Muscle of leg (tissue), 11 donors: ENCODE measurements around the gene IFNLR1. TPM values are rescaled to one million over a fixed set of nuclear protein-coding genes. Genes with fewer than 3 reads are reported as not detected.

Experiments
- DNase-seq: peaks from one replicate; pipeline ENCODE4 v3.0.0; 2013
- H3K27ac ChIP-seq: one replicate; pipeline ENCODE4 v1.5.1; 2013; ENCODE audit warnings: mild to moderate bottlenecking, low read length, control low read depth
- H3K27me3 ChIP-seq: one replicate; pipeline ENCODE4 v1.6.1; 2013; ENCODE audit warnings: low read length; ENCODE audit not compliant: control insufficient read depth, insufficient read depth
- H3K36me3 ChIP-seq: one replicate; pipeline ENCODE4 v1.6.1; 2013; ENCODE audit warnings: low read length; ENCODE audit not compliant: control insufficient read depth, insufficient read depth
- H3K4me1 ChIP-seq: one replicate; pipeline ENCODE4 v1.6.1; 2013; ENCODE audit warnings: low read length; ENCODE audit not compliant: control insufficient read depth, insufficient read depth
- H3K4me3 ChIP-seq: one replicate; pipeline ENCODE4 v1.5.1; 2013; ENCODE audit warnings: low read length, control low read depth
- H3K9me3 ChIP-seq: replicated peaks from 2 replicates; pipeline ENCODE4 v1.6.1; 2013; ENCODE audit warnings: low read depth, low read length; ENCODE audit not compliant: control insufficient read depth
- WGBS: methylation state at CpG from one replicate; pipeline ENCODE4 v1.1.5; 2013; ENCODE audit warnings: missing lambda C conversion rate; ENCODE audit not compliant: insufficient coverage; 5-methylcytosine and 5-hydroxymethylcytosine counted together
- polyA plus RNA-seq, 8 donors: library from polyadenylated mRNA; unstranded; fragments of 120-200 nt; gene quantifications; one replicate each; pipeline versions ENCODE4 v1.2.1 to v1.2.3, GENCODE V29; 2013; ENCODE audit warnings: inconsistent platforms in 1 of 8, low replicate concordance in 1 of 8; ENCODE audit not compliant: insufficient read length in 8 of 8, insufficient read depth in 1 of 8
- total RNA-seq: library from RNA; stranded (reverse); fragments of 120-200 nt; gene quantifications from one replicate; pipeline ENCODE4 v1.2.4, GENCODE V29; 2013

The IFNLR1 gene
- total and polyA plus RNA-seq, 9 donors = 0.04 to 1.1 (median 0.17) TPM; not detected in 1

GRCh38 chr1:24124980-24125379 lies 62.1 kb downstream of the IFNLR1 start:
- no peak overlapping the region for H3K27ac ChIP-seq
- WGBS = no CpG with 5 or more reads among the region's 2 CpGs

GRCh38 chr1:24123611-24124010 lies 63.5 kb downstream of the IFNLR1 start:
- H3K27me3 ChIP-seq = no peaks in the 10 kb centered on the region
- peaks cover 9% of the 10 kb centered on the region for H3K4me1 ChIP-seq
- no peak for DNase-seq
- no peaks in the 10 kb centered on the region for H3K36me3 ChIP-seq
- no peaks in the 10 kb centered on the region for H3K9me3 ChIP-seq
- no peak overlapping the region for H3K4me3 ChIP-seq
- 96% methylated on average over 3 of the region's 6 CpGs for WGBS
- H3K27ac ChIP-seq = no peak overlapping the region

More at GRCh38 chr1:24124980-24125379, 62.1 kb downstream of the IFNLR1 start:
- DNase-seq = no peak
- Histone ChIP-seq H3K27me3 (no peaks in the 10 kb centered on the region), H3K9me3 (peaks cover under 1% of the 10 kb centered on the region), H3K4me3 (no peak overlapping the region), H3K36me3 (no peaks in the 10 kb centered on the region), H3K4me1 (peaks cover 7% of the 10 kb centered on the region)

- H3K27me3 ChIP-seq = no peaks in the 10 kb centered on the region
- 84% methylated on average over 7 of the region's 7 CpGs for WGBS
Observed at GRCh38 chr1:24122776-24123175, 64.3 kb downstream of the IFNLR1 start.

GRCh38 chr1:24121406-24121805 lies 65.7 kb downstream of the IFNLR1 start:
- DNase-seq = no peak
- Histone ChIP-seq H3K9me3 (no peaks in the 10 kb centered on the region), H3K27me3 (peaks cover under 1% of the 10 kb centered on the region), H3K4me1 (peaks cover 9% of the 10 kb centered on the region), H3K27ac (no peak overlapping the region), H3K36me3 (no peaks in the 10 kb centered on the region), H3K4me3 (no peak overlapping the region)
- 87% methylated on average over 14 of the region's 14 CpGs for WGBS

More at GRCh38 chr1:24122776-24123175, 64.3 kb downstream of the IFNLR1 start:
- no peaks in the 10 kb centered on the region for H3K36me3 ChIP-seq
- no peak overlapping the region for H3K27ac ChIP-seq
- no peak for DNase-seq
- H3K4me3 ChIP-seq = no peak overlapping the region
- no peaks in the 10 kb centered on the region for H3K9me3 ChIP-seq
- peaks cover 9% of the 10 kb centered on the region for H3K4me1 ChIP-seq

GRCh38 chr1:24120965-24121364 lies 66.1 kb downstream of the IFNLR1 start:
- Histone ChIP-seq H3K4me1 (peaks cover 9% of the 10 kb centered on the region), H3K36me3 (no peaks in the 10 kb centered on the region), H3K4me3 (no peak overlapping the region), H3K9me3 (no peaks in the 10 kb centered on the region), H3K27ac (no peak overlapping the region), H3K27me3 (peaks cover 2% of the 10 kb centered on the region)
- no peak for DNase-seq
- WGBS = 100% methylated on average over 1 of the region's 3 CpGs

GRCh38 chr1:24119859-24120756 lies 67.0 kb downstream of the IFNLR1 start:
- no peaks in the 10 kb centered on the region for H3K9me3 ChIP-seq
- peaks cover 2% of the 10 kb centered on the region for H3K27me3 ChIP-seq
- H3K36me3 ChIP-seq = no peaks in the 10 kb centered on the region
- 24% methylated on average over 5 of the region's 17 CpGs for WGBS
- DNase-seq = peak; percentile 19
- H3K27ac ChIP-seq = no peak overlapping the region
- peaks cover 9% of the 10 kb centered on the region for H3K4me1 ChIP-seq
- H3K4me3 ChIP-seq = no peak overlapping the region

- peaks cover 2% of the 10 kb centered on the region for H3K27me3 ChIP-seq
- DNase-seq = no peak
- H3K4me3 ChIP-seq = no peak overlapping the region
- no peaks in the 10 kb centered on the region for H3K9me3 ChIP-seq
- H3K36me3 ChIP-seq = no peaks in the 10 kb centered on the region
- H3K4me1 ChIP-seq = peaks cover 9% of the 10 kb centered on the region
- no CpG with 5 or more reads among the region's 5 CpGs for WGBS
- H3K27ac ChIP-seq = no peak overlapping the region
Observed at GRCh38 chr1:24119489-24119858, 67.6 kb downstream of the IFNLR1 start.

- H3K27me3 ChIP-seq = peaks cover 2% of the 10 kb centered on the region
- no peaks in the 10 kb centered on the region for H3K9me3 ChIP-seq
- peaks cover 9% of the 10 kb centered on the region for H3K4me1 ChIP-seq
- H3K27ac ChIP-seq = no peak overlapping the region
- no peaks in the 10 kb centered on the region for H3K36me3 ChIP-seq
- WGBS = 66% methylated on average over 3 of the region's 8 CpGs
- no peak for DNase-seq
- H3K4me3 ChIP-seq = no peak overlapping the region
Observed at GRCh38 chr1:24118410-24119242, 68.5 kb downstream of the IFNLR1 start.

GRCh38 chr1:24117722-24118409 lies 69.2 kb downstream of the IFNLR1 start:
- no peak overlapping the region for H3K4me3 ChIP-seq
- 70% methylated on average over 5 of the region's 14 CpGs for WGBS
- H3K9me3 ChIP-seq = no peaks in the 10 kb centered on the region
- peaks cover 2% of the 10 kb centered on the region for H3K27me3 ChIP-seq
- peaks cover 9% of the 10 kb centered on the region for H3K4me1 ChIP-seq
- DNase-seq = no peak
- no peak overlapping the region for H3K27ac ChIP-seq
- H3K36me3 ChIP-seq = no peaks in the 10 kb centered on the region

- no peak overlapping the region for H3K4me3 ChIP-seq
- H3K4me1 ChIP-seq = peaks cover 15% of the 10 kb centered on the region
- H3K36me3 ChIP-seq = no peaks in the 10 kb centered on the region
- WGBS = 100% methylated on average over 1 of the region's 2 CpGs
- peaks cover 6% of the 10 kb centered on the region for H3K27me3 ChIP-seq
- DNase-seq = no peak
- H3K27ac ChIP-seq = no peak overlapping the region
- H3K9me3 ChIP-seq = no peaks in the 10 kb centered on the region
Observed at GRCh38 chr1:24117132-24117531, 70.0 kb downstream of the IFNLR1 start.
